A549 (cell line): ENCODE measurements around the gene MYRIP. TPM values are rescaled to one million over a fixed set of nuclear protein-coding genes. Genes with fewer than 3 reads are reported as not detected.

Experiments used
- ATAC-seq, 2 experiments: fragments of 200-7000 bp in 1 of 2; fragments of >200 bp in 1 of 2; cut with Nextera tagmentation in 1 of 2; cut with Tn5 transposase in 1 of 2; 3 replicates each; pipeline versions ENCODE4 v1.8.0 to v1.9.1; 2018 to 2020; ENCODE audit warnings: mild to moderate bottlenecking in 1 of 2, moderate library complexity in 1 of 2
- CTCF ChIA-PET: fragments of 300-600 bp; sonication (Branson Sonifier 250); formaldehyde crosslinking; extraction: SDS; loops from one replicate; lab custom pipeline; 2021; ENCODE audit warnings: antibody characterized with exemption, inconsistent platforms; lab: Yijun Ruan, JAX
- POLR2A ChIA-PET: fragments of 350-600 bp; formaldehyde crosslinking; extraction: SDS; loops from one replicate; lab custom pipeline; 2021; ENCODE audit warnings: antibody characterized with exemption, inconsistent platforms; lab: Yijun Ruan, JAX
- DNase-seq, 2 experiments: peaks; one replicate each; pipeline versions ENCODE4 v3.0.0 to v3.0.0-alpha.2; 2011 to 2016; ENCODE audit warnings: low read depth in 1 of 2, low spot score in 1 of 2
- FAIRE-seq: peaks from 2 replicates; lab custom pipeline; 2011; peaks lifted over from hg19 to GRCh38; lab: Jason Lieb, UNC
- H3K27ac ChIP-seq, 2 experiments: fragments of >200 bp; sonication (Bioruptor Twin); formaldehyde crosslinking; 3 replicates each; pipeline ENCODE4 v1.5.1; 2016 to 2017
- H3K4me1 ChIP-seq: fragments of >200 bp; sonication (Bioruptor Twin); formaldehyde crosslinking; 3 replicates; pipeline ENCODE4 v1.6.1; 2016
- H3K4me2 ChIP-seq: fragments of >200 bp; sonication (Bioruptor Twin); formaldehyde crosslinking; 3 replicates; pipeline ENCODE4 v1.6.1; 2016
- H3K4me3 ChIP-seq: fragments of >200 bp; sonication (Bioruptor Twin); formaldehyde crosslinking; 3 replicates; pipeline ENCODE4 v1.5.1; 2016
- H3K9me3 ChIP-seq: fragments of >200 bp; sonication (Bioruptor Twin); formaldehyde crosslinking; 3 replicates; pipeline ENCODE4 v1.6.1; 2016
- CEBPB ChIP-seq, 2 experiments: fragments of >200 bp in 1 of 2; sonication (Bioruptor Twin) in 1 of 2; formaldehyde crosslinking in 1 of 2; IDR thresholded peaks; 2 replicates each; pipeline ENCODE4 v1.6.1; 2012 to 2016
- CHD2 ChIP-seq: fragments of 150-350 bp; IDR thresholded peaks from 2 replicates; pipeline ENCODE4 v1.6.1; 2014; ENCODE audit warnings: low read length; ENCODE audit not compliant: partially characterized antibody
- CTCF ChIP-seq: fragments of >200 bp; sonication (Bioruptor Twin); formaldehyde crosslinking; IDR thresholded peaks from 3 replicates; pipeline ENCODE4 v1.5.1; 2016
- EHMT2 ChIP-seq: fragments of 200-600 bp; sonication (generic); IDR thresholded peaks from 2 replicates; pipeline ENCODE4 v1.6.1; 2016; ENCODE audit warnings: antibody characterized with exemption, low read depth, mild to moderate bottlenecking, moderate library complexity
- FOSL2 ChIP-seq, 2 experiments: fragments of 450-650 bp in 1 of 2; fragments of >200 bp in 1 of 2; sonication (Bioruptor Twin) in 1 of 2; formaldehyde crosslinking; IDR thresholded peaks; 2 replicates each; pipeline versions ENCODE4 v1.5.0 to v1.6.1; 2016 to 2020; ENCODE audit warnings: mild to moderate bottlenecking in 1 of 2, moderate library complexity in 1 of 2
- GATA3 ChIP-seq: IDR thresholded peaks from 2 replicates; pipeline ENCODE4 v1.6.1; 2012; ENCODE audit warnings: borderline replicate concordance
- HDAC2 ChIP-seq: fragments of 200-600 bp; sonication (generic); IDR thresholded peaks from 2 replicates; pipeline ENCODE4 v1.6.1; 2016
- HES2 ChIP-seq: fragments of >200 bp; sonication (Bioruptor Twin); formaldehyde crosslinking; IDR thresholded peaks from 2 replicates; pipeline ENCODE4 v1.6.1; 2016
- HOXB13 ChIP-seq: fragments of 250-450 bp; sonication (Bioruptor Pico); IDR thresholded peaks from 2 replicates; pipeline ENCODE4 v1.5.0; 2020; ENCODE audit warnings: low read depth, mild to moderate bottlenecking, moderate library complexity
- KDM5A ChIP-seq: fragments of 200-600 bp; sonication (generic); IDR thresholded peaks from 2 replicates; pipeline ENCODE4 v1.6.1; 2016; ENCODE audit warnings: antibody characterized with exemption, mild to moderate bottlenecking
- NR3C1 ChIP-seq: fragments of >200 bp; sonication (Bioruptor Twin); formaldehyde crosslinking; IDR thresholded peaks from 3 replicates; pipeline ENCODE4 v1.6.1; 2017
- RAD21 ChIP-seq, 2 experiments: fragments of >200 bp in 1 of 2; sonication (Bioruptor Twin) in 1 of 2; formaldehyde crosslinking in 1 of 2; IDR thresholded peaks in 1 of 2; conservative IDR thresholded peaks in 1 of 2; 2 replicates in 1 of 2; 3 replicates in 1 of 2; pipeline ENCODE4 v1.6.1; 2012 to 2018; ENCODE audit warnings: inconsistent platforms in 1 of 2
- REST ChIP-seq: fragments of 200-600 bp; sonication (generic); IDR thresholded peaks from 2 replicates; pipeline ENCODE4 v1.6.1; 2016; ENCODE audit warnings: antibody characterized with exemption, mild to moderate bottlenecking, moderate library complexity
- RFX5 ChIP-seq: fragments of 450-650 bp; IDR thresholded peaks from 2 replicates; pipeline ENCODE4 v1.7.1; 2014; ENCODE audit warnings: antibody characterized with exemption, mild to moderate bottlenecking, moderate library complexity
- SMC3 ChIP-seq: fragments of >200 bp; sonication (Bioruptor Twin); formaldehyde crosslinking; IDR thresholded peaks from 3 replicates; pipeline ENCODE4 v1.6.1; 2018; ENCODE audit warnings: inconsistent platforms
- WGBS: methylation state at CpG from one replicate; pipeline ENCODE4 v1.1.6; 2017; ENCODE audit errors: missing lambda C conversion rate; 5-methylcytosine and 5-hydroxymethylcytosine counted together
- polyA plus RNA-seq, 4 experiments: library from polyadenylated mRNA; depleted of rRNA in 3 of 4; stranded (reverse); fragments of >200 nt; fragmentation: RNase III in 1 of 4; extraction: RNeasy Plus Mini Kit Qiagen cat#74134 plus additional on column Dnase treatment in 1 of 4; gene quantifications; 2 replicates in 3 of 4; 3 replicates in 1 of 4; pipeline ENCODE4 v1.2.3, GENCODE V29; 2011 to 2017

Gene MYRIP
- polyA plus RNA-seq, 2 of the 4 experiments (the other 2 are of a cell fraction): not detected

DNA sequence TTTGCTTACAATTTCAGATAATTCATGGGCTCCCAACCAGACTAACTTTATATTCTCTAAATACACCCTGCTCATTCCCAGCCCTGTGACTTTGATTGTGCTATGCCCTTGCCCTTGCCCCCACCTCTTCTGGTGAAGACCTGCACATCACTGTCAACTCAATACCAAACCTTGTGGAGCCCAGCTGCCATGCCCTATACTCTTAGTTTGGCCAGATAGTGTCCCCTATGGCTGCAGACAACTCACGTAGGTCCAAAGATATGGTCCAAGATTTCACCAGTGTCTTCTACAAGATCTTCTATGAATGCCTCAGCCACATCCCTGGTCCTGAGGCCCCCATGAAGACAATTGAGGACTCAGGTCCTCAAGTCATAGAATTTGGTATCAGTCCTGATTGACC lies 381.8 kb downstream of the MYRIP start (continued):
- no peak for TF ChIP-seq HDAC2
- no peak for TF ChIP-seq GATA3
- TF ChIP-seq NR3C1: no peak
- no peak for TF ChIP-seq HOXB13
- no peak for TF ChIP-seq EHMT2
- no peak for TF ChIP-seq RFX5

GRCh38 chr3:40191850-40192448 lies 382.5 kb downstream of the MYRIP start:
- H3K4me3 ChIP-seq: no peak overlapping the region
- ATAC-seq (peak; percentile 71 to 80), FAIRE-seq (no peak), DNase-seq (peak; percentile 40 to 41)
- 33% methylated on average over 3 of the region's 3 CpGs for WGBS
- no peaks in the 10 kb centered on the region for H3K9me3 ChIP-seq
- no peak overlapping the region for H3K27ac ChIP-seq
- H3K4me2 ChIP-seq: no peak overlapping the region
- CTCF ChIA-PET: interaction anchor here (0.6 to 8.4 kb wide), 21 partner anchors 10 to 1212 kb away, joined by 3 to 60 read pairs (median 4); partner anchors contain the start of gene EIF1B
- TF ChIP-seq SMC3 (peak; percentile 49), KDM5A (no peak), CTCF (peak; percentile 62), CEBPB (IDR thresholded peaks at IDR 0.05) (no peak), FOSL2 (IDR thresholded peaks at IDR 0.05) (no peak), FOSL2 (CRISPR knock-in tag; IDR thresholded peaks at IDR 0.05) (no peak), RAD21 (conservative IDR thresholded peaks at IDR 0.05 in 1 of 2, IDR thresholded peaks at IDR 0.05 in 1 of 2) (peak; percentile 60 to 76)
- TF ChIP-seq, all 56 proteins: peak for 3
- POLR2A ChIA-PET: interaction anchor here (0.8 to 1.4 kb wide), 2 partner anchors 117 to 125 kb away, joined by 3 to 8 read pairs; partner anchors contain the start of gene EIF1B
- H3K4me1 ChIP-seq: no peaks in the 10 kb centered on the region

- H3K27ac ChIP-seq: no peak overlapping the region
- 54% methylated on average over 3 of the region's 3 CpGs for WGBS
- H3K9me3 ChIP-seq: no peaks in the 10 kb centered on the region
- ChIA-PET POLR2A (interaction anchor here (1.4 kb wide), 1 partner anchor 117 kb away, joined by 8 read pairs; the partner anchor contains the start of gene EIF1B), CTCF (interaction anchor here (0.9 to 8.4 kb wide), 6 partner anchors 10 to 130 kb away, joined by 3 to 60 read pairs (median 14); no protein-coding TSS in a partner anchor)
- no peaks in the 10 kb centered on the region for H3K4me1 ChIP-seq
- TF ChIP-seq HES2 (no peak), REST (no peak), CHD2 (no peak)
- DNase-seq (peak in 1 of 2 experiments; percentile 5), FAIRE-seq (no peak), ATAC-seq (peak in 1 of 2 experiments; percentile 54; a peak in 2 of 6 replicates)
- no peak overlapping the region for H3K4me3 ChIP-seq
- H3K4me2 ChIP-seq: no peak overlapping the region
Measured at GRCh38 chr3:40192628-40193027, 383.2 kb downstream of the MYRIP start.
